OCI-LY7 (cell line): ENCODE results near the gene MMP15. TPM values are rescaled to one million over a fixed set of nuclear protein-coding genes. Genes with fewer than 3 reads are reported as not detected.

ENCODE experiments used
- BruUV-seq: library from RNA; stranded (reverse); fragments of 400-500 nt; replicated peaks from 2 replicates; lab custom pipeline; 2021; lab: Mats Ljungman, UMichigan
- CTCF ChIA-PET: fragments of 300-600 bp; sonication (Branson Sonifier 250); formaldehyde crosslinking; loops from one replicate; lab custom pipeline; 2022; ENCODE audit warnings: antibody characterized with exemption; ENCODE audit not compliant: unreplicated experiment; lab: Charles Lee
- POLR2A ChIA-PET: fragments of 300-600 bp; sonication (Branson Sonifier 250); formaldehyde crosslinking; loops from one replicate; lab custom pipeline; 2022; ENCODE audit warnings: antibody characterized with exemption; lab: Charles Lee
- DNase-seq: peaks from one replicate; pipeline ENCODE4 v3.0.0-alpha.2; 2015; ENCODE audit warnings: low spot score
- H2AFZ ChIP-seq: fragments of 200-600 bp; sonication (generic), shearing (Covaris generic); 2 replicates; pipeline ENCODE4 v1.6.1; 2014; ENCODE audit warnings: mild to moderate bottlenecking, antibody characterized with exemption, low read length, moderate library complexity
- H3K27ac ChIP-seq: fragments of 200-600 bp; sonication (generic); 2 replicates; pipeline ENCODE4 v1.5.1; 2014; ENCODE audit warnings: mixed run types, low read depth, mild to moderate bottlenecking, moderate library complexity, low read length, inconsistent platforms; ENCODE audit not compliant: poor library complexity, severe bottlenecking
- H3K36me3 ChIP-seq: fragments of 200-600 bp; sonication (generic); 2 replicates; pipeline ENCODE4 v1.6.1; 2014; ENCODE audit warnings: mild to moderate bottlenecking, antibody characterized with exemption, low read length, moderate library complexity, mixed read lengths; ENCODE audit not compliant: insufficient read depth
- H3K4me1 ChIP-seq: fragments of 200-600 bp; sonication (generic); 2 replicates; pipeline ENCODE4 v1.5.1; 2014; ENCODE audit warnings: mild to moderate bottlenecking, low read length; ENCODE audit not compliant: insufficient read depth, poor library complexity, severe bottlenecking
- H3K4me2 ChIP-seq: fragments of 200-600 bp; sonication (generic); 2 replicates; pipeline ENCODE4 v1.6.1; 2014; ENCODE audit warnings: mild to moderate bottlenecking, low read length
- H3K4me3 ChIP-seq: fragments of 200-600 bp; sonication (generic); 2 replicates; pipeline ENCODE4 v1.5.1; 2014; ENCODE audit warnings: mild to moderate bottlenecking, low read depth, low read length; ENCODE audit not compliant: poor library complexity, severe bottlenecking
- H3K79me2 ChIP-seq: fragments of 200-600 bp; sonication (generic); 2 replicates; pipeline ENCODE4 v1.6.1; 2016; ENCODE audit warnings: low read depth, mild to moderate bottlenecking, low read length, moderate library complexity, mixed read lengths; ENCODE audit not compliant: insufficient read depth
- H3K9me2 ChIP-seq: fragments of 200-600 bp; sonication (generic); 2 replicates; pipeline ENCODE4 v1.6.1; 2016; ENCODE audit warnings: mild to moderate bottlenecking, low read length, mixed read lengths; ENCODE audit not compliant: insufficient read depth
- H3K9me3 ChIP-seq: fragments of 200-600 bp; sonication (generic); 2 replicates; pipeline ENCODE4 v1.6.1; 2014; ENCODE audit warnings: mild to moderate bottlenecking, mixed run types, low read length, mixed read lengths
- H4K20me1 ChIP-seq: fragments of 200-600 bp; sonication (generic); 2 replicates; pipeline ENCODE4 v1.6.1; 2014; ENCODE audit warnings: mild to moderate bottlenecking, antibody characterized with exemption, low read length, moderate library complexity, mixed read lengths; ENCODE audit not compliant: insufficient read depth
- CTCF ChIP-seq: fragments of 200-600 bp; sonication (generic); conservative IDR thresholded peaks from 2 replicates; pipeline ENCODE4 v1.5.1; 2014; ENCODE audit warnings: mild to moderate bottlenecking, antibody characterized with exemption, low read length, moderate library complexity, mixed read lengths
- EZH2phosphoT487 ChIP-seq: fragments of 200-600 bp; sonication (generic); IDR thresholded peaks from 2 replicates; pipeline ENCODE4 v1.6.1; 2018; ENCODE audit warnings: low read depth, borderline replicate concordance, mild to moderate bottlenecking, mixed run types, antibody characterized with exemption, low read length, moderate library complexity, mixed read lengths
- intact Hi-C: fragments of 100-400 bp; cut with micrococcal nuclease; formaldehyde crosslinking; loops from one replicate; pipeline ENCODE4 v1.10.0; 2022; ENCODE audit not compliant: unreplicated experiment
- total RNA-seq, 2 experiments: library from RNA; depleted of rRNA in 1 of 2; stranded (reverse); fragments of >200 nt in 1 of 2; shearing (Covaris generic) in 1 of 2; gene quantifications; 2 replicates each; pipeline ENCODE4 v1.2.3, GENCODE V29; 2014 to 2022

MMP15 gene
- total RNA-seq, 2 experiments from 2014 or later, result 0.21 TPM; not detected in 1

GRCh38 chr16:58043571-58044155 is 18.1 kb downstream of the MMP15 start:
- no peaks in the 10 kb centered on the region for H3K79me2 ChIP-seq

GRCh38 chr16:58044266-58045019 is 18.9 kb downstream of the MMP15 start:
- no peak overlapping the region for H2AFZ ChIP-seq
- CTCF ChIA-PET, result no interaction called here
- BruUV-seq, result no TSS peak
- intact Hi-C loops, result no loop called here
- H4K20me1 ChIP-seq, result no peaks in the 10 kb centered on the region
- H3K9me2 ChIP-seq, result no peaks in the 10 kb centered on the region
- no peaks in the 10 kb centered on the region for H3K79me2 ChIP-seq
- H3K4me2 ChIP-seq, result no peak overlapping the region
- POLR2A ChIA-PET, result no interaction called here
- no peak for DNase-seq
- H3K36me3 ChIP-seq, result no peaks in the 10 kb centered on the region
- TF ChIP-seq CTCF, result no peak
- H3K9me3 ChIP-seq, result no peaks in the 10 kb centered on the region
- no peaks in the 10 kb centered on the region for H3K4me1 ChIP-seq
- no peak overlapping the region for H3K27ac ChIP-seq
- no peak overlapping the region for H3K4me3 ChIP-seq

More at GRCh38 chr16:58043571-58044155, 18.1 kb downstream of the MMP15 start:
- DNase-seq, result no peak
- H3K4me1 ChIP-seq, result no peaks in the 10 kb centered on the region
- H3K9me2 ChIP-seq, result no peaks in the 10 kb centered on the region
- CTCF ChIA-PET, result no interaction called here
- POLR2A ChIA-PET, result no interaction called here
- H3K27ac ChIP-seq, result no peak overlapping the region
- no peak overlapping the region for H3K4me2 ChIP-seq
- no TSS peak for BruUV-seq
- intact Hi-C loops, result no loop called here
- no peaks in the 10 kb centered on the region for H3K36me3 ChIP-seq
- no peak overlapping the region for H3K4me3 ChIP-seq
- H3K9me3 ChIP-seq, result no peaks in the 10 kb centered on the region
- TF ChIP-seq CTCF (no peak), EZH2phosphoT487 (no peak)
- no peaks in the 10 kb centered on the region for H4K20me1 ChIP-seq
- H2AFZ ChIP-seq, result no peak overlapping the region

GRCh38 chr16:58045096-58045495 is 19.5 kb downstream of the MMP15 start:
- no peaks in the 10 kb centered on the region for H3K36me3 ChIP-seq
- no peak for DNase-seq
- no peaks in the 10 kb centered on the region for H3K9me3 ChIP-seq
- H3K9me2 ChIP-seq, result no peaks in the 10 kb centered on the region
- intact Hi-C loops, result no loop called here
- H4K20me1 ChIP-seq, result no peaks in the 10 kb centered on the region
- no peak overlapping the region for H3K27ac ChIP-seq
- POLR2A ChIA-PET, result no interaction called here
- H3K4me3 ChIP-seq, result no peak overlapping the region
- no peaks in the 10 kb centered on the region for H3K4me1 ChIP-seq
- CTCF ChIA-PET, result no interaction called here
- no TSS peak for BruUV-seq
- no peaks in the 10 kb centered on the region for H3K79me2 ChIP-seq
- H2AFZ ChIP-seq, result no peak overlapping the region
- no peak overlapping the region for H3K4me2 ChIP-seq
- no peak for TF ChIP-seq EZH2phosphoT487
- TF ChIP-seq CTCF, result no peak
